Hypothalamus (tissue), 51 donors: Measurements from ENCODE around the gene ZNF197.
A peak's percentile ranks its signal among the peaks of the same experiment; 100 is the strongest.
"Not testable (repeated sequence)": the region's sequence is repeated elsewhere in the genome, so short reads cannot be mapped to it uniquely, and the experiment has no call there.

Source experiments
- DNase-seq, 51 donors: peaks; one replicate each; lab custom pipeline; 2025; lab: John Stamatoyannopoulos, UW

The ZNF197 gene

GRCh38 chr3:44624749-44625480 lies at the start of gene ZNF197:
ZNF197 (plus strand) TSS chr3:44625036; CDS start chr3:44629155, 4,119 bp downstream.
- peak; percentile 40 to 96 (median 77) for DNase-seq

- no peak for DNase-seq
Measured at GRCh38 chr3:44576613-44577012, 48.2 kb upstream of the ZNF197 start.

GRCh38 chr3:44577354-44577952 lies 47.4 kb upstream of the ZNF197 start:
- not testable (repeated sequence) for DNase-seq

- not testable (repeated sequence) for DNase-seq
Measured at GRCh38 chr3:44578316-44578715, 46.5 kb upstream of the ZNF197 start.

GRCh38 chr3:44578924-44579515 lies 45.8 kb upstream of the ZNF197 start:
- not testable (repeated sequence) for DNase-seq

- DNase-seq, result not testable (repeated sequence)
Measured at GRCh38 chr3:44579749-44580148, 45.1 kb upstream of the ZNF197 start.

- DNase-seq, result not testable (repeated sequence)
Measured at GRCh38 chr3:44580971-44581370, 43.9 kb upstream of the ZNF197 start.

GRCh38 chr3:44584646-44585501 lies 40.0 kb upstream of the ZNF197 start, which contains the start of gene ZNF660:
ZNF660 (plus strand) TSS chr3:44584964; CDS start chr3:44594194, 9,230 bp downstream.
- DNase-seq, result peak in 50 of 51 donors; percentile 25 to 82 (median 59)

GRCh38 chr3:44596621-44597020 lies 28.2 kb upstream of the ZNF197 start:
- DNase-seq, result no peak

GRCh38 chr3:44601749-44602148 lies 23.1 kb upstream of the ZNF197 start:
- no peak for DNase-seq

GRCh38 chr3:44612678-44613077 lies 12.2 kb upstream of the ZNF197 start:
- DNase-seq, result no peak

- no peak for DNase-seq
Measured at GRCh38 chr3:44628716-44629115, 3.9 kb downstream of the ZNF197 start.

- no peak for DNase-seq
Measured at GRCh38 chr3:44632193-44632592, 7.4 kb downstream of the ZNF197 start.

- DNase-seq, result no peak
Measured at GRCh38 chr3:44642337-44642736, 17.5 kb downstream of the ZNF197 start.

- DNase-seq, result no peak
Measured at GRCh38 chr3:44643024-44643423, 18.2 kb downstream of the ZNF197 start.

GRCh38 chr3:44647771-44648170 lies 22.9 kb downstream of the ZNF197 start:
- DNase-seq, result no peak

- DNase-seq, result peak in 50 of 51 donors; percentile 8 to 88 (median 74)
Measured at GRCh38 chr3:44648564-44649229, 23.9 kb downstream of the ZNF197 start, which contains the start of gene ZNF35. ZNF35 (plus strand) TSS chr3:44648732; CDS start chr3:44651068, 2,336 bp downstream.

GRCh38 chr3:44649709-44650108 lies 24.9 kb downstream of the ZNF197 start:
- DNase-seq, result no peak

GRCh38 chr3:44654039-44654438 lies 29.2 kb downstream of the ZNF197 start:
- peak in 4 of 51 donors; percentile 2 to 7 (median 2) for DNase-seq

GRCh38 chr3:44659015-44659414 lies 34.2 kb downstream of the ZNF197 start:
- no peak for DNase-seq
